Muscle of back (tissue), 11 donors: ENCODE data around the gene COBL. TPM values are rescaled to one million over a fixed set of nuclear protein-coding genes. Genes with fewer than 3 reads are reported as not detected.

Experiments
- DNase-seq, 3 donors: peaks; one replicate each; pipeline versions ENCODE4 v3.0.0 to v3.0.0-alpha.2; 2013
- polyA plus RNA-seq, 10 donors: library from polyadenylated mRNA; unstranded; fragments of 120-200 nt; gene quantifications; one replicate each; pipeline ENCODE4 v1.2.1, GENCODE V29; 2013; ENCODE audit not compliant: insufficient read length in 10 of 10

The COBL gene
- polyA plus RNA-seq, 10 donors = 58.7 to 140 (median 97.2) TPM

DNA sequence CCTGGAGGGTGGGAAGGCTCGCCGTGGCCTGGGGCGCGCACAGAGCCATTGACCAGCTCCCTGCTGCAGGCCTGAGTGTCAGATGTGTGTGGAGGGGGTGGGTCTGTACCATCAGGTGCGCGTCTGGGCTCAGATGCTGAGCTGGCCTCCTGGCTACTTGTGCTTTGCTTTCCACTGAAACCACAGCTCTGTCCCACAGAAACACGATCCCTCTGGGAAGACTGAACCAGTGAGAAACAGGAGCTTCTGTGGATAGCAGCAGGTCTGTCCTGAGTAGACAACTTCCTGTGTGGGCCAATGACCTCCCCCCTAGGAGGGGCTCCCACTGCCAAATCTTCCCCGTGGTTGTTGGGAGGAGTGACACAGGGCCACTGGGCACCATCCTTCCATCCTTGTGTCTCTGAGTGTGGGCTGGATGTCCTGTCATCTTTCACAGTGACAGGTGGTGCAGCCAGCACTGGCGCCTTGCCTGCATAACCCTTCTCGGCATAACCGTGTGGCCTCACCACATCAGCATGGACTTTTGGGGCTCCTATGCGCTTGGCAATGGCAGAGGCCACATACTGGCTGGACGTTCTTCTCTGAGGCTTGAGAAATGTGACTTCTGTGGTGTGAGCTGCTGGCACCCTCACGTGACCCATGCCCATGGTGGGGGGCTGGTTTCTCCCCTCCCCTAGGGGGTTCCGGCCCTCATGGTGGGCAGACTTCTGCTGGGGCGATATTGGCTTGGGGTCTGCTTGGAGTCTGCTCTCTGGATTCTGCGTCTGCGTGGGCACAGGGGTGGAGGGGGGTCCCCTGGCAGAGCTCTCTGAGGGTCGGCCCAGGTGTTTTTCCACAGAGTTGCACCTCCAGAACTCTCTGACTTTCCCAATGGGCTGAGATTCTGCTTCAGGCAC, 288.4 kb downstream of the COBL start:
- no peak for DNase-seq

DNA sequence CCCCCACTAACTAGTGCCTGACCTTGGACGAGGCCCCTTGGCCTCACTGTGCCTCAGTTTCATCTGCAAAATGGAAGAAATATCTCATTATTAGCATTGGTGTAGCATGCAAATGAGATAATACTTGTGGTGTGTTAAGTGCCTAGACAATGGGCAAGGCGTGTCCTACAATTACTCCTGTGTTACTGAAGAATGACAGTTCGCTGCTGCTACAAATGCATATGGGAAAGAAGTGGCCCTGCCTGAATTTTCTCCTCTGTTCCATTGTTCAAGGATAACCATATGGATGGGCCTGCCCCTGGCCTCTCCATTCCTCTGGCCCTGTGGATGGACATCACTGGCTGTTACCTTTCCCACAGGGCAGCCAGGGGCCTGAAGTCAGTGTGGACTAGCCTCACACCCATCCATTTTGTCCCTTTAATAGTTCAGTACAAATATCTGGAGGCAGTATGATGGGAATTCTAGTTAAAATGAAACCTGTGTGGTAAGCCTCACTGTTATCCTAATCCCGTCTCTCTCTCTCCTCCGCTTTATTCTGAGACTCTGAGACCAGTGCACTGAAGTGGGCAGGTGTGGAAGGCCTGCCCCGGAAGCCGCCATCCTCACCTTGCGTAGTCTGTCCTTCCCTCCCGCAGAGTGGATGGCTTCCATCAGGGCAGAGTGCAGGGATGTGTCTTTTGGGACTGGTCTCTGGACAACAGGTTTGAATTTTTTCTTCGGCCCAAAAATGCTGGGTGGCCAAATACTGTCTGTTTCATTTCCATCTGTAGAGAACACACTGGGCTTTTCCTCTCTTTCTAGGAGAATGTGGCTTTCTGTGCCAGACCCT, 289.3 kb downstream of the COBL start:
- DNase-seq = no peak

DNA sequence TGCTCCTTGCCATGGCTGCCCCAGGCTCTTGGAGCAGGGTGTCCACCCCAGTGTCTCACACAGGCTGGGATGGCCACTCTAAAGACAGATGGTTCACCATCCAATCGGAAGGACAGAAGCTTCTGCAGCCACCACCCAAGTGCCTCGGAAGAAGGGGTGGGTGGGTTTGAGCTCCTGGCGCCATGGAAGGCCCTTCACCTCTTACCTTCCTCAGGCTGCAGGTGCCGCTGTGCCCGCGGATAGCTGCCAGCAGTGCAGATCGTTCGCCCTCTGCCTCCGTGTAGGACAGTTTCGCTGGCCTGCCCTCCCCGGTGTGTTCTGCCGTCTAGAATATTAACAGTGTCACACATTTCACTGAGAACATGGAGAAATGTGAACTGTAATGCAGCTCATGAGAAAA, 290.3 kb downstream of the COBL start:
- DNase-seq = no peak

DNA sequence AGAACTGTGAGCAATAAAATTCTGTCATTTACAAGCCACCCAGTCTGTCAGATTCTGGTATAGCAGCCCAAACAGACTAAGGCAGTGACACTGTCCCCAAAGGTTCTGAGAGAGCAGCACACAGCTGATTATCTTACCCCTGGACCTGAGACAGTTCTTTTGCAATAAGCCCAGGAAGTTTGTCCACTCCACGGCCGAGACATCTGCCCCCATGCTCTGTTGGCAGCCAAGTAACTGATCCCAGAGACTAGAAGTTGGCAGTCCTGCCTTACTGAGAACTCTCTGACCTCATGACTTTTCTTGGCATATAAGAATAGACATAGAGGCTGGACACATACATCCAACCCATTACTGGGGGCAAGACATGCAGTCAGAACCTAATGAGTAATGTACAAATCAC, 290.9 kb downstream of the COBL start:
- no peak for DNase-seq

DNA sequence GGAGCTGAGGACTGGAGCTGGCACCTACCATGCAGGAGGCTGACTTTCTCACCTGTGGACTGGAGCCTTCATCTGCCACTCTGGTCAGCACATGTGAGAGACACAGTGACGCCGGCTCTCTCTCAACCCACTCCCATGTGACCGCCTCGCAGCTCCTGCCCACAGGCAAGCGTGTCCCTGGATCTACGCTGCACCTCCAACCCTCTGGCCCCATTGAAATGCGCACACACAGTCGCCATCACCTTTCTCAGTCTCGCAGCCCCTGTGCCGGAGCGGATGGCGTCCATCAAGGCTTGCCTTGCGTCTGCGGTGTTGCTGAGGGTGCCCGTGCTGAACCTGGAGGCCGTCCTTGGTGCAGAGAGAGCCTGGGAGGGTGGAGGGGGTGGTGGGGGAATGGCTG, 291.7 kb downstream of the COBL start:
- DNase-seq = no peak

DNA sequence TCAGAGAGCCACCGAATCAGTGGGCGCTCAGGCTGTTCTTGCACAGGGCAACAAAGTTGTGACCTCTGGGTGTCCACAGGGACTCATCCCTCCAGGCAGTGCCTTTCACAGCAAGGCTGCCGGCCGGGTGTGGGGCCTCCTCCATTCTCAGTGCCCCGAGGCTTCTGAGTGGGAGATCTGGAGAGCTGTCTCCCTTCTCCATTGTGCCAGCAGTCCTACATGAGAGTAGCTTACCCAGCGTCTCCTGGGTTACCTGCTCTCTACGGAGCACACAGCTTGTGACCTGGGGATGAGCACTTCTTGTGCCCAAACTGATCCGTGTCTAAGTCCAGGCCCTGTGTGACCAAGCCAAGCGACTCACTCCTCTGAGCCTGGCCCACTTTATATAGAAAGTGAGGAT, 293.1 kb downstream of the COBL start:
- no peak for DNase-seq

DNA sequence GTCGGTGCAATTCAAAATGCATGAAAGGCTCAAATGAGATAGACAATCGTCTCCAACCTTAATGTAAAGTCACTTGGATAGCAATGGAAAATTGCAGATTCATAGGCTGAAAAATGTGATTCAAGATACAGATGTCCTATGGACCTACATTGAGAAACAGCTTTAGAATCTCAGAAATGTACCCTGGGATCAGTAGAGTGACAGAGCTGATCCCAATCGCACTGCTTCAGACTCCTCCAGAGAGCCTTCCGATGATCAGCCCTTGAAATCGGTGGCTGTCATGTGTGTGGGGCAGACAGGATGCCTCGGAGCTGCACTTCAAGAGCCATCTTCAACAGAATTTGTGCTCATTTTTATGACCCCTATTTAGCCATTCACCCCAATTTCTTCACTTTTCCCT, 293.8 kb downstream of the COBL start:
- DNase-seq = no peak

DNA sequence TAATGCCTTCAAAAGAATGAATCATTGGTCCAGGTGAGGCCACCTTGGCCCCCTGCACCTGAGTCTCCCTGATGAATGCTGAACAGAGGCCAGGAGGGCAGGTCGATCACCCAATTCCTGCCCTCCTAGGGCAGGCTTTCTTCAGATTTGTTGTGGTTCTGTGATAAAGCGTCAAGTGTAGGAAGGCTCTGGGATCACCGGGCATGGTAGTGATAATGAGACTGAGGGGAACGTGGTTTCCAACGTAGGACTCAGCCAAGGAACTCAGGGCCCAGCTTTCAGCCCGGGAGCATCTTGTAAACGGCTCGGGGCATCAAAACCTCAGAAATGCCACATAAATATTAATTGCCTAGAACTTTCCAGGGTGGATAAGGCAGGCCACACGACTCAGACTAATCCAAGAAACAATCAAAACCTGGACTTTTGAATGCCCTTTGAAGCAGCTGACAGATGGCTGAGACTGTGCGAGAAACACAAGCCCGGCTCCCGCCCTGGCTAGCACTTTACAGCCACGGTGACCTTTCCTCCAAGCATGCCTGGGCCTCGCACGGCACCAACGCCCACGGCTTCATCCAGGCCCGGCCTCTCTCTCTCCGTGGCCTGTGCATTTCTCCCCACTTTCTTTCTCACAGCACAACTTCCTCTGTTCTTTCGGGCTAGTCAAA, 294.6 kb downstream of the COBL start:
- no peak for DNase-seq

DNA sequence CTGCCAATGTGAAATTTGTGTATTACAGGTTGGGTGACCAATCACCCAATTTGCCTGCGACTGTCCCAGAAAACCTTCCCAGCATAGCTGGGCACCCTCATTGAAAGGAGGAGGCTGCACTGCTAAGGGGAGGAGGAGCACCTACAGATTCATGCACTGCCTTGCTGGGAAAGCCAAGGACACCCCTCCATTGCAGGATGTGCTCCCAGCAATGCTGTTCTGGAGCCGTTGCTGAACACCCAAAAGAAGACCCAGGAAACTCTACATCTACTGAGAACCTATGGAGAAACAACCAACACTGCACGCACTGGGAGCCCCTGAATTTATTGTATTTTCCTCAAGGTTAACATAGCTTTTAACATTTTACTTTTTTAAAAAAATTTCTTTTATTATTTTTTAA, 295.7 kb downstream of the COBL start:
- DNase-seq = no peak

DNA sequence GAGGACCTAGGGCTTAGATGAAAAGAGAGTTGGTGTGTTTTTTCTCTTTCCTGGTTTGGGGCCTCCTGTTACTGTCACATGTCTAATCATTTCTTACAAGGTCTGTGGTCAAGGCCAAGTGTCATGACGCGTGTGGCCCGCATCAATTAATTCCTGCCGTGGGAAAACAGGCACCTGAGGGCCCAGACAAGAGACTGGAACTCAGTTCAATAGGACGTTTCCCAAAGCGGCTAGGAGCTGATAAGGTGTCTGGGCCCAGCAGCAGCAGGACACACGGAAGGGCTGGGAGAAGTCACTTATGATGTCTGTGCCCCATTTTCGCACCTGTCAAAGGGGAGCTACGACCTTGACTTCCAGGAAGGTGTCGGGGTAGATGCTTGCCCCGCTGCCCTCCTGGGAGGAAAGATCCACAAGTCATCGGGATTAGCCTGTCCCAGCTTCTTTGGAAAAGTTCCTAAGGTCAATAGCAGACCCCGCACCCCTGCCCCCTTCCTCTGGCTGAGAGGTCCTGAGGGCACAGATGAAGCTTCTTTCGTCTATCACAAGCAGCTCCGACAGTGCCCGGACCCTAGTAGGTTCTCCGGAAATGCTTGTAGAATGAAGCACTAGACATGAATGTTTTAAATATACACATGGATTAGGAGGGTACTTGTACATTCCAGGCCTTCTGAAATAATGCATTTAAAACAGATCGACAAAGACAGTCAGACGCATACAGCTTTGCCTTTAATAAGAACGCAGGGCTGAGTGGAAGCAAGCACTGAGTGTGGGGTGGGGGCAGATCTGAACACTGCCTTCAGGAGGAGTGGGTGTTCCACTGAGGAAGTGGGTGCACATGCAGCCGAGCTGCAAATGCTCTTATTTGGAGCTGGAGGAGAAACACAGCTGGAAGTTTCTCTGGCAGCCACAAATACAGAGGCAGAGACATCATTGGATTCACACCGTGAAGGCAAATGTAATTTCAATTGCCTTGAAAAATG, 296.4 kb downstream of the COBL start:
- no peak for DNase-seq

DNA sequence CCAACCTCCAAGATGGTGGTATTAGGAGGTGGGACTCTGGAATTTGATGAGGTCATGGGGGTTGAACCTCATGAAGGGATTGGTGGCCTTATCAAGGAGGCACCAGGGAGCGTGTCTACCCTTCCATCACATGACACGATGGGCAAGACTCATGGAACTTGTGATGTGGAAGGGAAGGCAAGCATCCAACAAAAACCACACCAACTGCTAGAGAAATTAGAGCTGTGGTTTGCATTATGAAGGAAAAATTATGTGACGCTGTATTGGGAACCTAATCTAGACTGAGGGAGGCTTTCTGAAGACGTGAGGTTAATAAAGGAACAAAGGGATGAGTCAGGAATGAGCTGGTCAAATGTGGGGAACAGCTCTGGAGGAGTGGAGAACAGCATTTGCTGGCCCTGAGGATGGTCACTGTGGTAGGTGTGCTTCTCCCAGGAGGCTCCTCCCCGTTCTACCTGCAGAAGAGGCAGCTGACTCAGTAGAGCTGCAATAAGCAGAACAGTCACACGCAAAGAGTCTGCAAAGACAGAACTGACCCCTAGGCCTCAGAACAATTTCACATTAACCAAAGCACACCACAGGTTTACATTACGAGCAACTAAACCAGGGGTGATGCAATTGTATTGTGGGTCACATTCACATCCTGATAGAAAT, 297.3 kb downstream of the COBL start:
- DNase-seq = peak in 1 of 3 donors; percentile 45

DNA sequence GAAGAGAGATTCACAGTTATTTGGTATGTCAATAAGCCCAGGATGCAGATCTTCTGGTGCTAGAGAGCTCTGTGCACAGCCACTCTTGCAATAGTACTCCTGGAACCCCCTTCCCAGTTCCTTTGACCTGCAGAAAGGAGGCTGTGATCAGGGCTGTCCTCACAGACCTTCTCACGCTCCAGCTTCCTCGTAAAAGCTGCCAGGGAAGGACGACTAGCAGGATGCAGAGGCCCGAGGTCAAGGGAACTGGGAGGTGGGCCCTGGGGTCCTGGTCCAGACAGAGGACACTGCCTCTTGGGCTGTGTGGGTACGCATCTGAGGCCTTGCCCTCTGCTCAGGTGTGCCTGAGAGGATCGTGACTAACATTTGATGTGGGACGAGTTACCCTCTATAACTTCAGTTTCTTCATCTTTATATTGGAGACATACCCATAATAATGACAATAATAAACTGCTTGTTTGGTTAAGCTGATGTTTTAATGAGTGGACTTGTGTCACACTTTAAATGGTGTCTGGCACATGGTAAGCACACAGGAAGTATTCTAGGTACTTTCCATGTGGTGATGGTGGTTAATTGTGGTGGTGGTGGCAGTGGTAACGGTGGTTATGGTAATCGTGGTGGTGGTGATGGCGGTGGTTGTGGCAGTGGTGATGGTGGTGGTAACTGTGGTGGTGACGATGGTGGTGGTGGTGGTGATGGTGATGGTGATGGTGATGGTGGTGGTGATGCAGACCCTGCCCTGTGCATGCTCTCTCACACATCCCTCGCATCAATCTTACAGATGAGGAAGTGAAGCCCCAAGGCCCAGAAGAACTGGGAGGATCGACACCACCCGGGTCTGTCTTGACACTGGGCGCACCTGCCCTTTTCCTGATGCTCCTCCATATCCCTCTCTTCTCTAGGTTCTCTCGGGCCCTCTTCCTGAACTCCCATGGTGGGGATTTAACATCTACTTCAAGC, 298.8 kb downstream of the COBL start:
- no peak for DNase-seq

DNA sequence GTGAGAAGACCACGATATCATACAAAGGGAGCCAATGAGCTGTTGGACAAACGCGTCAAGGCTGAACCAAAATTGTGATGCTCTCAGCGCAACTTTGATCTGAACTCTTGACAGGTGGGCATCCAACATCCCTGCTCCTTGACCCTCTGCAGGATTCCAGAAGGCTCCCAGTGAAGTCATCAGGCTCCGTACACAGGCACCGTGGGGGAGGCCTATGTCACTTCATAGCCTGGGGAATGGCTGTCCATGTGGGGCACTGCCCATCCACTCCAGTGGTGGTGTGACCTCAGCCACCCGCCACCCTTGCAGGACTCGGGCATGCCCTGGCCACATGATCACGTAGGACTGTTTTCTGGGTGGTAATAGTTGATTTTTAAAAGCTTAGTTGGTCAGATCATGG, 300.1 kb downstream of the COBL start:
- no peak for DNase-seq

DNA sequence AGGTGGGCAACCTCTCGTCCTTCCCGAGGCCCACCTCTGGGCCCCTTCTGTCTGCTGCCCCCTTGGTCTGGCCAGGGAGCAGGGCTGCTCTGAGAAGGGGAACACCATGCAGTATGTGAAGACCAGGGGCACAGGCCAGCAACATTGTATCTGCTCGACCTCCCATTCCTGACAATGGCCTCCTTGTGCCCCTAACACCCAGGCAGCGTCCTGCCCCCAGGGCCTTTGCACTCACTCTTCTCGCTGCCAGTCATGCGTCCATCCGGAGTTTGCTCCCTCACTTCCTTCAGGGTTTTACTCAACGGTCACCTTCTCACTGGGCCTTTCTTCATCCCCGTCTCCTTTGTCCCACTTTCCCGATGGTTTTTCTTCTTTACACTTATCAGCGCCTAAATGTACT, 301.0 kb downstream of the COBL start:
- DNase-seq = no peak

DNA sequence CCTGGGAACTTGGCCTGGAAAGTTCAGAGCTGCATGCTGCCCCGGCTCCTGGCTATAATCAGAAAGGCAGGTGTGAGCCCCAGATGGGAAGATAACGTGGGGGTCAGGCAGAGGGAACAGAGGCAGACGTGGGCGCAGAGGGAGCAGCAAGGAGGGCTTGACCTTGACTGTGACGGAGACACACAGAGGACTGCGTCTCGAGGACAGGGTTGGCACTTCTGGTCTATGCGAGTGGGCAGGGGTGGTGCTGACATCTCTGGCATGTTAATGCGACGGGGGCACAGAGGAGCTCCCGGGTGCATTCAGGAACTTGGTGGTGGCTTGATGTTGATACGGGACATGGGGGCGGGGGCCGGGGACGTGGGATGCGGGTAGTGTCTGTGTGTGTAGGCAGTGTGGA, 301.8 kb downstream of the COBL start:
- DNase-seq = no peak

DNA sequence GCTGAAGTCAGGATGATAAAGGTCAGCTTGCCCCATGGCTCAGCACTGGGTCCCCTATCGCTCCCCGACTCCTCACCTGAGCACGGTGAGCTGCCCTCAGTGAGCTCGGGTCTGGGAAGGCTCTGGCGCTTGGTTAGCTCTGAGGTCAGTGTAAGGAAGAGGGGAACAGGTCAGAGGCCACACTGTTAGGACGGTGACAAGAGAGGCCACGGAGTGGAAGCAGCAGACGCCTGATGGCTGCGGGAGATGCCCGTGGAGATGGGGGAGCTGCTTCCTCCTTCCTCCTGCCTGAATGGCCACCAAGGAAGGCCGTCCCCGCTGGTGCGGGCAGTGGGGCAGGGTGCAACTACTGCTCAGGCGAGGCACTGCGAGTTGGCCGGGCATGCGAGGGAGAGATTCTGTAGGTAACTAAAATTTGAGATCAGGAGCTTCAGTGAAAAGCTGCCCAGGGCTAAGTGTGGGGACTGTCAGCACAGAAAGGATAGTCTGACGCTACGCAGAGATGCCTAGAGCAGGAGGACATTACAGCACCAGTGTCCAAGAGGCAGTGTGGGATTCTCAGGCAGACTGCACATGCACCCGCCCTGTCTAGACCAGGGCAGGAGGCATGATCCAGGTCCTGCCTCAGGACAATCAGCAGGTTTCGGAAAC, 302.6 kb downstream of the COBL start:
- DNase-seq = no peak

DNA sequence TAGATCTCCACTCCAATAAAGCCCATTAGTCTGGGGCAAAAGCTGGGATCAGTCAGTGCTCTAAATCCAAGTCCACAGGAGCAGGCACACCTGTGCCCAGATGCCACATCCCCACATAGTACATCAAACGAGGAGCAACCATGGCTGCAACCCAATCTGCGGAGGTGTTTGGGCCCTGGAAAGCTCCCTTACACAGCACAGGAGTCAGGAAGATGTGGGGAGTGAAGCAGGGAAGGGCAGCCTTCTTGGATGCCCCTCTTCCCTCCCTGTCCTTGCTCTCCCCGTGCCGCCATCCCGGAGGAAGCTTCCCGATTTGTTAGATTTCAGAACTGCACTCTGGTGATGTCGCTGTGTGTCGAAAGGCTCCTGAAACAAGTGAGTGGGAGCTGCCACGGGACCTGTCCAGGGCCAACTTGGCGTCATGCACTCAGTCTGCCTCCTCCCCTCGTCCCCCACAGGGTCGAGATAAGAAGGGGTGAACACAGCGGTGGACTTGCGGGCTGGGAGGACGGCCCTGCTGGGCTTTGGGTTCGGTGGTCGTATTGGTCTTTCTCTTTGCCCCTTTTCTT, 303.3 kb downstream of the COBL start:
- DNase-seq = no peak

DNA sequence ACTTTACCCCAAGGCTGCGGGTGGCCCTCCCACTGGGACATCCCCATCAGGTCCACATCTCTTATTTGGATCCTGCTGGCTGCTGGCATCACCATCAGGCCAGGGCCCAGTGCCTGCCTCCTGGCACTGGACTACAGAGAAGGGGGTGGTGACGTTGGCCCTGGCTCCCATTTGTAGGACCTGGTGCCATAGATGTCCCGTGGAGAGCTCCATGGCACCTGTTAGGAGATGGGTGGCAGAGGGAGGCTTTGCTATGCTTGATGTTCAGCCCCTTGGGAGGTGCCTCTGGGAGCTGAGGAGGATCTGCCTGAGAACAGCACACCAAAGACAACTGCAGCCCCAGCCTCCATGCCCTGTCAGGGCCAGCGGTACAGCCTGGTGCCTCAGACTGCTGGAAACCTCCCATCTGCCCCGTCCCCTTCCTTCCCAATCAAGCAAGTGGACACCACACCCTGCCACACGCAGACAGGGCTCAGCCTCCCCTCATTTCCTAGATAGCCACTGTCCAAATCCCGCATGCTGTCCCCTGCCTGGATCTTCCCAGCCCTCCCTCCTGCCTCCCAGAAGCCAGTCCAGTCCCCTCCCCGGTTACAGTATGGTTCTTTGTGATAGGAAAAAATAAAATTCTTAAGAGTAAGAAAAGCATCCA, 303.9 kb downstream of the COBL start:
- no peak for DNase-seq
